ENCODE measurements around the gene MEF2C. TPM values are rescaled to one million over a fixed set of nuclear protein-coding genes. Genes with fewer than 3 reads are reported as not detected.

The MEF2C gene
- total RNA-seq, 2 donors from 2014 or later, result 13.9 to 44.0 TPM

- WGBS, result 3% methylated on average over 31 of the region's 31 CpGs
- intact Hi-C loops (cut with DNase I), result no loop called here
- TF ChIP-seq POLR2AphosphoS5 (IDR thresholded peaks at IDR 0.05), result no peak
- TF ChIP-seq CTCF (IDR thresholded peaks at IDR 0.05), result no peak
- no peak for TF ChIP-seq POLR2A (IDR thresholded peaks at IDR 0.05)
- H3K9me3 ChIP-seq, result no peaks in the 10 kb centered on the region
- no peak overlapping the region for H3K4me3 ChIP-seq
- no peak overlapping the region for H3K27ac ChIP-seq
- peaks cover 66% of the 10 kb centered on the region for H3K27me3 ChIP-seq (replicated peaks; ENCODE audit: insufficient read depth)
- DNase-seq (ENCODE audit: low spot score), result no peak
- no peaks in the 10 kb centered on the region for H3K4me1 ChIP-seq (replicated peaks)
- H3K36me3 ChIP-seq, result no peaks in the 10 kb centered on the region
These were observed 199.4 kb downstream of the MEF2C start for GRCh38 chr5:88683506-88684135.

GRCh38 chr5:88682881-88683361, 200.1 kb downstream of the MEF2C start:
- intact Hi-C loops (cut with DNase I), result no loop called here
- Histone ChIP-seq H3K36me3 (no peaks in the 10 kb centered on the region), H3K27me3 (replicated peaks; ENCODE audit: insufficient read depth) (peaks cover 67% of the 10 kb centered on the region), H3K4me3 (no peak overlapping the region), H3K27ac (no peak overlapping the region), H3K4me1 (replicated peaks) (no peaks in the 10 kb centered on the region), H3K9me3 (no peaks in the 10 kb centered on the region)
- TF ChIP-seq CTCF (IDR thresholded peaks at IDR 0.05) (no peak), POLR2AphosphoS5 (IDR thresholded peaks at IDR 0.05) (no peak)
- 13% methylated on average over 5 of the region's 5 CpGs for WGBS
- no peak for DNase-seq (ENCODE audit: low spot score)

GRCh38 chr5:88682131-88682530, 200.9 kb downstream of the MEF2C start:
- no peaks in the 10 kb centered on the region for H3K9me3 ChIP-seq
- no peak overlapping the region for H3K4me3 ChIP-seq
- peaks cover 61% of the 10 kb centered on the region for H3K27me3 ChIP-seq (replicated peaks; ENCODE audit: insufficient read depth)
- DNase-seq (ENCODE audit: low spot score), result no peak
- 9% methylated on average over 1 of the region's 1 CpG for WGBS
- H3K36me3 ChIP-seq, result no peaks in the 10 kb centered on the region
- TF ChIP-seq CTCF (IDR thresholded peaks at IDR 0.05) (no peak), POLR2AphosphoS5 (IDR thresholded peaks at IDR 0.05) (no peak)
- no peak overlapping the region for H3K27ac ChIP-seq
- no peaks in the 10 kb centered on the region for H3K4me1 ChIP-seq (replicated peaks)
- intact Hi-C loops (cut with DNase I), result no loop called here

- Histone ChIP-seq H3K27ac (no peak overlapping the region), H3K9me3 (no peaks in the 10 kb centered on the region), H3K4me3 (no peak overlapping the region), H3K27me3 (replicated peaks; ENCODE audit: insufficient read depth) (peaks cover 65% of the 10 kb centered on the region), H3K4me1 (replicated peaks) (no peaks in the 10 kb centered on the region), H3K36me3 (no peaks in the 10 kb centered on the region)
- WGBS, result 41% methylated on average over 5 of the region's 5 CpGs
- intact Hi-C loops (cut with DNase I), result no loop called here
- TF ChIP-seq POLR2AphosphoS5 (IDR thresholded peaks at IDR 0.05) (no peak), CTCF (IDR thresholded peaks at IDR 0.05) (no peak), POLR2A (IDR thresholded peaks at IDR 0.05) (no peak)
- DNase-seq (ENCODE audit: low spot score), result no peak
These were observed 201.7 kb downstream of the MEF2C start for GRCh38 chr5:88681211-88681803.
